Thyroid gland (tissue), 4 donors: ENCODE measurements around the gene ACSL1. TPM values are rescaled to one million over a fixed set of nuclear protein-coding genes. Genes with fewer than 3 reads are reported as not detected.
A peak's percentile ranks its signal among the peaks of the same experiment; 100 is the strongest.

Experiments
- DNase-seq, 2 donors: peaks; one replicate each; pipeline ENCODE4 v3.0.0-alpha.2; 2019
- H3K27ac ChIP-seq, 3 donors: fragments of 200-600 bp; sonication (generic); 1 replicate in 2 of 3; 2 replicates in 1 of 3; pipeline ENCODE4 v1.5.1; 2016 to 2019; ENCODE audit warnings: mild to moderate bottlenecking in 1 of 3, moderate library complexity in 1 of 3
- H3K27me3 ChIP-seq: fragments of 200-600 bp; sonication (generic); one replicate; pipeline ENCODE4 v1.5.1; 2019
- H3K36me3 ChIP-seq, 2 donors: fragments of 200-600 bp; sonication (generic); one replicate each; pipeline ENCODE4 v1.5.1; 2016 to 2019
- H3K4me1 ChIP-seq, 2 donors: fragments of 200-600 bp; sonication (generic); one replicate each; pipeline ENCODE4 v1.5.1; 2017 to 2019
- H3K4me3 ChIP-seq, 3 donors: fragments of 200-600 bp; sonication (generic); replicated peaks in 1 of 3; 1 replicate in 2 of 3; 2 replicates in 1 of 3; pipeline ENCODE4 v1.5.1; 2016; ENCODE audit warnings: mild to moderate bottlenecking in 1 of 3
- H3K9me3 ChIP-seq: fragments of 200-600 bp; sonication (generic); one replicate; pipeline ENCODE4 v1.5.1; 2017
- POLR2A ChIP-seq, 2 donors: fragments of 450-650 bp; IDR thresholded peaks; one replicate each; pipeline ENCODE4 v1.6.1; 2017; ENCODE audit warnings: antibody characterized with exemption in 2 of 2, mild to moderate bottlenecking in 2 of 2, moderate library complexity in 1 of 2
- WGBS, 2 donors: methylation state at CpG; one replicate each; pipeline ENCODE4 v1.1.5; 2017; 5-methylcytosine and 5-hydroxymethylcytosine counted together
- intact Hi-C: fragments of 100-400 bp; cut with DNase I; formaldehyde crosslinking; loops from one replicate; pipeline ENCODE4 v1.15.1; 2023
- total RNA-seq, 4 donors: library from RNA; depleted of rRNA; stranded (reverse); fragments of >200 nt; gene quantifications; one replicate each; pipeline ENCODE4 v1.2.3, GENCODE V29; 2016
- TF ChIP-seq, protein P1 (sequence below), 6 experiments: fragments of 200-600 bp in 3 of 6; fragments of 450-650 bp in 3 of 6; sonication (generic) in 3 of 6; IDR thresholded peaks; one replicate each; pipeline ENCODE4 v1.5.1; 2016 to 2019; ENCODE audit warnings: antibody characterized with exemption in 6 of 6, mild to moderate bottlenecking in 2 of 6, inconsistent platforms in 1 of 6, moderate library complexity in 1 of 6

Gene ACSL1
- total RNA-seq, 4 donors from 2014 or later, result 78.2 to 163 (median 112) TPM

DNA sequence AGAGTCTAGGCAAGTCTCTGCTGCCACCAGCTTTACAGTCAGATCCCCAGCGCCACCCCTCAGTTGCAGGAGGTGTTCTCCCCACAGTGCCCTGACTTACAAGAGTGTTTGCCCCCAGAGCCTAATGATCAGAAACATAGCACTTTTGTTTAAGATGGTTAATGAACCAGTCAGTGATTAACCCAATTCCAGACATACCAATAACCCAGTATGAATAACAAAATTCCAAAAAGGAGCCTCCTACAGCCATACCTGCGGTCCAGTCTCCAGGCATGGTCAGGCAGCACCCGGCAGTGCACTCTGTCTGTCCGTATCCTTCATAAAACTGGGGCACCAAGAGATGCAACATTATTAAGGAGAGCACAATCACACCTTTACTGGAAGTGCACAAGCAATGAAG, 61.2 kb downstream of the ACSL1 start:
- Histone ChIP-seq H3K9me3 (no peaks in the 10 kb centered on the region), H3K27me3 (no peaks in the 10 kb centered on the region), H3K4me3 (no peak overlapping the region), H3K4me1 (no peaks in the 10 kb centered on the region), H3K27ac (no peak overlapping the region), H3K36me3 (peaks cover 52 to 64% of the 10 kb centered on the region in 2 donors)
- no peak for TF ChIP-seq POLR2A (IDR thresholded peaks at IDR 0.05)
- TF ChIP-seq, protein P1, sequence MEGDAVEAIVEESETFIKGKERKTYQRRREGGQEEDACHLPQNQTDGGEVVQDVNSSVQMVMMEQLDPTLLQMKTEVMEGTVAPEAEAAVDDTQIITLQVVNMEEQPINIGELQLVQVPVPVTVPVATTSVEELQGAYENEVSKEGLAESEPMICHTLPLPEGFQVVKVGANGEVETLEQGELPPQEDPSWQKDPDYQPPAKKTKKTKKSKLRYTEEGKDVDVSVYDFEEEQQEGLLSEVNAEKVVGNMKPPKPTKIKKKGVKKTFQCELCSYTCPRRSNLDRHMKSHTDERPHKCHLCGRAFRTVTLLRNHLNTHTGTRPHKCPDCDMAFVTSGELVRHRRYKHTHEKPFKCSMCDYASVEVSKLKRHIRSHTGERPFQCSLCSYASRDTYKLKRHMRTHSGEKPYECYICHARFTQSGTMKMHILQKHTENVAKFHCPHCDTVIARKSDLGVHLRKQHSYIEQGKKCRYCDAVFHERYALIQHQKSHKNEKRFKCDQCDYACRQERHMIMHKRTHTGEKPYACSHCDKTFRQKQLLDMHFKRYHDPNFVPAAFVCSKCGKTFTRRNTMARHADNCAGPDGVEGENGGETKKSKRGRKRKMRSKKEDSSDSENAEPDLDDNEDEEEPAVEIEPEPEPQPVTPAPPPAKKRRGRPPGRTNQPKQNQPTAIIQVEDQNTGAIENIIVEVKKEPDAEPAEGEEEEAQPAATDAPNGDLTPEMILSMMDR (IDR thresholded peaks at IDR 0.05), result no peak
- 94 to 98% methylated on average over 4 of the region's 4 CpGs for WGBS, 2 donors
- intact Hi-C loops, result no loop called here
- no peak for DNase-seq

DNA sequence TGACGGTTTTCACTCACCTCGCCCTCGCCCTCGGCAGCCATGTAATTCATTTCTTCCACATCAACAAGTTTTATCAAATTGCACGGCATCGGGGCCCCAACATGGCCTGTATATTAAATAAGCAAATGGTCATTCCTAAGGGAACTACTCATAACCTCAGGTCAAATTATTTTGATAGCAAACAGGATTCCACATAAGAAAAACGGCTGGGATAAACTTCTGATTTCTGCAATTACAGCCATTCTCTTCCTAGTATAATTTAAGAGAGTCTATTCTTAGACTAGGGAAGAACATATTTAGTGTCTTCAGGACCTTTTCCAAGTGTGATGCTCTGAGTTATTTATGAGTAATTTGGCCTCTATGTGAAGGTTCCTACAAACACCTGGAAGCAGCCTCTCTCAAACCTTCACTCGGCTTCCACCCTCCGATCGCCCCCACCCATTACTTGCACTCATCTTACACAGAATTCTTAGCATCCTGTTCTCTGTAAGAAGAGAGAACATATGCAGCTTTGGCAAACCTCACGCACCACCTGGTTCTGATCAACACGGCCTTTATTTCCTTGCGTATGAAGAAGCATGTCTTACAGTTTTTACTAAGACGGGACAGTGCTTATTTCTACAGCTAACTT, 62.5 kb downstream of the ACSL1 start:
- no peaks in the 10 kb centered on the region for H3K9me3 ChIP-seq
- intact Hi-C loops, result no loop called here
- 92 to 93% methylated on average over 14 of the region's 14 CpGs for WGBS, 2 donors

DNA sequence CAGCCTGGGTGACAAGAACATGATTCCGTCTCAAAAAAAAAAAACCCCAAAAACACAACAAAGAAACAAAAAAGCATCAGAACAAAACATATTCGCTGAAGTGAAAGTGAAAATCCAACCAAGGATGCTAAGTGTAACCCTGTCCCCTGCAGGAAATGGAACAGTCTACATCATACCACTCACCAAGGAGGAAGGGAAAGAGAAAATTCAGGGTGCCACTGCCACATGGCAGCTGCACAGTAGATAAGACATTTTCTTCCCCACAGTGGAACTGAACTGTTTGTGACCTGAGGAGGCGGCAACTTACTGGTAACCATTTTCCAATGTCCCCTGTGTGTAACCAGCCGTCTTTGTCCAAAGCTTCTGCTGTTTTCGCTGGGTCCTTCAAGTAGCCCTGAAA, 63.7 kb downstream of the ACSL1 start:
- H3K4me3 ChIP-seq, result no peak overlapping the region
- H3K27ac ChIP-seq, result no peak overlapping the region
- TF ChIP-seq, protein P1 (IDR thresholded peaks at IDR 0.05), result no peak
- no peak for TF ChIP-seq POLR2A (IDR thresholded peaks at IDR 0.05)
- peaks cover 46 to 48% of the 10 kb centered on the region in 2 donors for H3K36me3 ChIP-seq
- no peaks in the 10 kb centered on the region for H3K9me3 ChIP-seq
- DNase-seq, result no peak
- 93 to 96% methylated on average over 5 of the region's 5 CpGs for WGBS, 2 donors
- peaks cover 0 to under 1% of the 10 kb centered on the region in 2 donors for H3K4me1 ChIP-seq
- no peaks in the 10 kb centered on the region for H3K27me3 ChIP-seq
- intact Hi-C loops, result no loop called here

More for the DNA sequence above, 62.5 kb downstream of the ACSL1 start:
- DNase-seq, result no peak
- TF ChIP-seq POLR2A (IDR thresholded peaks at IDR 0.05), result no peak
- TF ChIP-seq, protein P1 (IDR thresholded peaks at IDR 0.05), result no peak
- H3K4me1 ChIP-seq, result no peaks in the 10 kb centered on the region
- H3K4me3 ChIP-seq, result no peak overlapping the region
- H3K27me3 ChIP-seq, result no peaks in the 10 kb centered on the region
- H3K27ac ChIP-seq, result no peak overlapping the region
- peaks cover 52 to 60% of the 10 kb centered on the region in 2 donors for H3K36me3 ChIP-seq

DNA sequence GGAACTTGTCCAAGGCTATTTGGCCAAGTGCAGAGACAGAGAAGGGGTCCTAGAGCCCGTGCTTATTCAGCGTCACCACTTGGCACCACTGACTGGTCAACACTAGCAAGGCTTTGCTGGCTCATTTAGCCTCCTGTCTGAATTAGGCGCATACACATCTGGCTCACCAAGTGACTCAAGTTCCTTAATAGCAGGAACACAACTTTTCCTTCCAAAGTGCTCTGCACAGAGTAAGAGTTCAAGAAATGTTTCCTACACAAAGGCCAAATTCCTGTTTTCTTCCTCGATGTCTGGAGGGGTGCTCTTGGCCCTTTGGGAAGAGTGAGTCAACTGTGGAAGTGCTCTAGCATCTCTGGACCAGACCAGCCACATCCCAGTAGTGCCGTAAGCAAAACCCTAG, 65.1 kb downstream of the ACSL1 start:
- WGBS, 2 donors, result 90 to 92% methylated on average over 5 of the region's 5 CpGs
- peaks cover 38 to 40% of the 10 kb centered on the region in 2 donors for H3K36me3 ChIP-seq
- peaks cover 0 to 6% of the 10 kb centered on the region in 2 donors for H3K4me1 ChIP-seq
- H3K4me3 ChIP-seq, result no peak overlapping the region
- no peak overlapping the region for H3K27ac ChIP-seq
- TF ChIP-seq, protein P1 (IDR thresholded peaks at IDR 0.05), result no peak
- no peak for TF ChIP-seq POLR2A (IDR thresholded peaks at IDR 0.05)
- no peaks in the 10 kb centered on the region for H3K9me3 ChIP-seq
- no peaks in the 10 kb centered on the region for H3K27me3 ChIP-seq
- intact Hi-C loops, result no loop called here
- no peak for DNase-seq

DNA sequence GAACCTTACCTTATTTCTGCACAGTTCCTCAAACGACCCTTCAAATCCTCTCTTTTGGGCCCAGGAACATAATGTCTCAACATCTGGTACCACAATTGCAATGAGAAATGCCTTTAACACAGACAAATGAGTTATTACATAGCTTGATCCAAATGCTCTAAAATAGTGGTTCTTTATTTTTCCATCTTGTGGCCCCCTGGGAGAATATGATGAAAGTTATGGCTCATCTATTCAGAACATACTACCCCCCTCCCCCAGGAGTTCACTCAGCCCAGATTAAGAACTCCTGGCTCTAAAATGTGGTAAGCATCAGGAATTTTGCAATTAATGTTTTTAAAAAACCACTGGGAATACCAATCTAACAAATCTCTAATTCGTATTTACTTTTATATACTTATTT, 68.0 kb downstream of the ACSL1 start:
- Histone ChIP-seq H3K4me1 (peaks cover 0 to 7% of the 10 kb centered on the region in 2 donors), H3K36me3 (peaks cover 28 to 36% of the 10 kb centered on the region in 2 donors), H3K9me3 (no peaks in the 10 kb centered on the region), H3K27me3 (no peaks in the 10 kb centered on the region), H3K4me3 (no peak overlapping the region), H3K27ac (peak overlapping the region in 1 of 3 donors; percentile 53)
- WGBS, 2 donors, result 31 to 59% methylated on average over 2 of the region's 2 CpGs
- no peak for DNase-seq
- intact Hi-C loops, result no loop called here
- TF ChIP-seq, protein P1 (IDR thresholded peaks at IDR 0.05), result no peak
- no peak for TF ChIP-seq POLR2A (IDR thresholded peaks at IDR 0.05)
